GM21360 (cell line): ENCODE measurements around the gene ACOX1.

ENCODE experiments used
- ATAC-seq: cut with Tn5 transposase; IDR thresholded peaks from one replicate; pipeline ENCODE4 v1.9.1; 2021; ENCODE audit warnings: mild to moderate bottlenecking, moderate library complexity; ENCODE audit not compliant: unreplicated experiment

ACOX1 gene

GRCh38 chr17:75913537-75914210 lies 65.3 kb downstream of the ACOX1 start:
- no peak for ATAC-seq

GRCh38 chr17:75910699-75911098 lies 68.3 kb downstream of the ACOX1 start:
- ATAC-seq, result no peak

- ATAC-seq, result no peak
These were observed 69.1 kb downstream of the ACOX1 start for GRCh38 chr17:75909812-75910274.

GRCh38 chr17:75909051-75909811 lies 69.7 kb downstream of the ACOX1 start:
- ATAC-seq, result no peak

- no peak for ATAC-seq
These were observed 70.8 kb downstream of the ACOX1 start for GRCh38 chr17:75908201-75908600.

GRCh38 chr17:75906143-75906884 lies 72.7 kb downstream of the ACOX1 start:
- no peak for ATAC-seq

- peak; percentile 92 for ATAC-seq
These were observed 74.0 kb downstream of the ACOX1 start, which contains the start of gene MRPL38 for GRCh38 chr17:75904749-75905521. TSS of gene MRPL38 (minus strand) at chr17:75904884. CDS start at chr17:75904875, 9 bp downstream.

- ATAC-seq, result no peak
These were observed 76.6 kb downstream of the ACOX1 start for GRCh38 chr17:75902406-75902805.

GRCh38 chr17:75901727-75902126 lies 77.2 kb downstream of the ACOX1 start:
- no peak for ATAC-seq

- no peak for ATAC-seq
These were observed 78.1 kb downstream of the ACOX1 start for GRCh38 chr17:75900691-75901533.

GRCh38 chr17:75899767-75900468 lies 79.0 kb downstream of the ACOX1 start:
- ATAC-seq, result no peak

GRCh38 chr17:75899353-75899752 lies 79.6 kb downstream of the ACOX1 start:
- ATAC-seq, result no peak

GRCh38 chr17:75898791-75899190 lies 80.2 kb downstream of the ACOX1 start:
- ATAC-seq, result no peak

GRCh38 chr17:75898065-75898464 lies 80.9 kb downstream of the ACOX1 start:
- no peak for ATAC-seq

- peak; percentile 19 for ATAC-seq
These were observed 81.6 kb downstream of the ACOX1 start for GRCh38 chr17:75897160-75898019.

- peak; percentile 38 for ATAC-seq
These were observed 82.4 kb downstream of the ACOX1 start, which contains the start of gene TRIM65 for GRCh38 chr17:75896415-75897159. TSS of gene TRIM65 (minus strand) at chr17:75896951. CDS start at chr17:75896937, 14 bp downstream.

GRCh38 chr17:75895370-75896155 lies 83.4 kb downstream of the ACOX1 start:
- ATAC-seq, result no peak
